SK-N-SH treated with all-trans-retinoic acid at 6 μM for 48 hours (cell line): ENCODE data around the gene AOPEP.

Experiments used
- ATAC-seq: fragments of 200-7000 bp; cut with Tn5 transposase; 3 replicates; pipeline ENCODE4 v1.9.1; 2020; ENCODE audit warnings: mild to moderate bottlenecking, moderate library complexity
- ARNTL ChIP-seq: fragments of 450-650 bp; formaldehyde crosslinking; IDR thresholded peaks from 2 replicates; pipeline ENCODE4 v1.5.0; 2020; ENCODE audit warnings: low read depth, mild to moderate bottlenecking, moderate library complexity, borderline replicate concordance
- BACH2 ChIP-seq: fragments of 250-450 bp; sonication (Bioruptor Pico); IDR thresholded peaks from 2 replicates; pipeline ENCODE4 v1.9.0; 2021; ENCODE audit warnings: mild to moderate bottlenecking, borderline replicate concordance
- CSDC2 ChIP-seq: fragments of 250-450 bp; sonication (Bioruptor Pico); IDR thresholded peaks from 2 replicates; pipeline ENCODE4 v1.5.0; 2020; ENCODE audit warnings: mild to moderate bottlenecking, moderate library complexity
- CSRNP3 ChIP-seq: fragments of 250-450 bp; sonication (Bioruptor Pico); IDR thresholded peaks from 2 replicates; pipeline ENCODE4 v1.5.1; 2021; ENCODE audit warnings: mild to moderate bottlenecking, moderate library complexity
- ESRRG ChIP-seq: fragments of 250-450 bp; sonication (Bioruptor Pico); IDR thresholded peaks from 2 replicates; pipeline ENCODE4 v1.6.1; 2021; ENCODE audit warnings: mild to moderate bottlenecking
- GLIS3 ChIP-seq: fragments of 250-450 bp; sonication (Bioruptor Pico); IDR thresholded peaks from 2 replicates; pipeline ENCODE4 v1.5.0; 2020; ENCODE audit warnings: mild to moderate bottlenecking, moderate library complexity
- ISL1 ChIP-seq: fragments of 250-450 bp; sonication (Bioruptor Pico); IDR thresholded peaks from 2 replicates; pipeline ENCODE4 v2.1.2; 2022; ENCODE audit warnings: mild to moderate bottlenecking, moderate library complexity
- OSR1 ChIP-seq: fragments of 250-450 bp; sonication (Bioruptor Pico); IDR thresholded peaks from 2 replicates; pipeline ENCODE4 v1.8.0; 2022; ENCODE audit warnings: moderate library complexity, mild to moderate bottlenecking, inconsistent platforms
- PATZ1 ChIP-seq: fragments of 250-450 bp; sonication (Bioruptor Pico); IDR thresholded peaks from 2 replicates; pipeline ENCODE4 v1.8.0; 2020; ENCODE audit warnings: mild to moderate bottlenecking, moderate library complexity, borderline replicate concordance
- RARB ChIP-seq: fragments of 250-450 bp; sonication (Bioruptor Pico); IDR thresholded peaks from 2 replicates; pipeline ENCODE4 v1.8.0; 2021; ENCODE audit warnings: mild to moderate bottlenecking, moderate library complexity
- SNAI2 ChIP-seq: fragments of 250-450 bp; sonication (Bioruptor Pico); IDR thresholded peaks from 2 replicates; pipeline ENCODE4 v1.5.0; 2020; ENCODE audit warnings: mild to moderate bottlenecking, moderate library complexity
- TCF4 ChIP-seq: fragments of 250-450 bp; sonication (Bioruptor Pico); IDR thresholded peaks from 2 replicates; pipeline ENCODE4 v1.8.0; 2021; ENCODE audit warnings: mild to moderate bottlenecking, moderate library complexity, borderline replicate concordance
- TOX ChIP-seq: fragments of 250-450 bp; sonication (Bioruptor Pico); IDR thresholded peaks from 2 replicates; pipeline ENCODE4 v1.8.0; 2021; ENCODE audit warnings: mild to moderate bottlenecking, moderate library complexity, borderline replicate concordance
- TSHZ2 ChIP-seq: fragments of 250-450 bp; sonication (Bioruptor Pico); IDR thresholded peaks from 2 replicates; pipeline ENCODE4 v1.5.0; 2020; ENCODE audit warnings: mild to moderate bottlenecking, moderate library complexity
- ZC3H10 ChIP-seq: fragments of 250-450 bp; sonication (Bioruptor Pico); IDR thresholded peaks from 2 replicates; pipeline ENCODE4 v1.5.1; 2021; ENCODE audit warnings: mild to moderate bottlenecking, moderate library complexity
- ZFP3 ChIP-seq: fragments of 250-450 bp; sonication (Bioruptor Pico); IDR thresholded peaks from 2 replicates; pipeline ENCODE4 v1.5.0; 2020; ENCODE audit warnings: mild to moderate bottlenecking, moderate library complexity
- ZFP30 ChIP-seq: fragments of 450-650 bp; formaldehyde crosslinking; IDR thresholded peaks from 2 replicates; pipeline ENCODE4 v1.5.0; 2022; ENCODE audit warnings: mild to moderate bottlenecking, moderate library complexity
- ZNF565 ChIP-seq: fragments of 450-650 bp; formaldehyde crosslinking; conservative IDR thresholded peaks from 2 replicates; pipeline ENCODE4 v1.5.0; 2020; ENCODE audit warnings: low read depth, mild to moderate bottlenecking, moderate library complexity
- ZNF70 ChIP-seq: fragments of 450-650 bp; formaldehyde crosslinking; IDR thresholded peaks from 2 replicates; pipeline ENCODE4 v1.5.0; 2020; ENCODE audit warnings: mild to moderate bottlenecking, moderate library complexity
- ZNF8 ChIP-seq: fragments of 450-650 bp; formaldehyde crosslinking; IDR thresholded peaks from 2 replicates; pipeline ENCODE4 v1.5.0; 2020; ENCODE audit warnings: mild to moderate bottlenecking, moderate library complexity
- TF ChIP-seq, protein P1 (sequence below): fragments of 250-450 bp; sonication (Bioruptor Pico); IDR thresholded peaks from 2 replicates; pipeline ENCODE4 v1.5.1; 2020; ENCODE audit warnings: low read depth, mild to moderate bottlenecking, moderate library complexity

The AOPEP gene

DNA sequence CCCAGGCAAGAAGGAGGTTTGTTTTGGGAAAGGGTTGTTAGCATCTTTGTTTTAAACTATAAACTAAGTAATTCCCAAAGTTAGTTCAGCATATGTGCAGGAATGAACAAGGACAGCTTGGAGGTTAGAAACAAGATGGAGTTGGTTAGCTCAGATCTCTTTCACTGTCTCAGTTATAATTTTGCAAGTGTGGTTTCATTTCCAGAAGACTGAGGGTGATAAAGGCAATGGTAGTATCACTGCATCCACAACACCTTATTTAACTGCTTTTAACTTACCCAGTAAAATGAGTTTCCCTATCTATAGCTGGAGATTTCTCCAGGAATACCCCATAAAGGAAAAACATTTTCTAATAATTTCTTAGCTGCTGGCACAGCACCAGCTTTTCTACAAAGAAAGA is 152.7 kb downstream of the AOPEP start (continued):
- TF ChIP-seq CSRNP3 (CRISPR knock-in tag) (no peak), RARB (CRISPR knock-in tag) (no peak)

- TF ChIP-seq TSHZ2 (CRISPR knock-in tag) (no peak), CSDC2 (CRISPR knock-in tag) (no peak), BACH2 (CRISPR knock-in tag) (no peak), OSR1 (no peak), ARNTL (CRISPR knock-in tag) (no peak), PATZ1 (CRISPR knock-in tag) (no peak), GLIS3 (CRISPR knock-in tag) (no peak), SNAI2 (no peak), ZNF565 (CRISPR knock-in tag) (no peak), RARB (CRISPR knock-in tag) (no peak), ZFP30 (CRISPR knock-in tag) (no peak), ZFP3 (CRISPR knock-in tag) (no peak), ZNF8 (CRISPR knock-in tag) (no peak), TOX (CRISPR knock-in tag) (no peak), TCF4 (CRISPR knock-in tag) (no peak), ISL1 (CRISPR knock-in tag) (no peak), ZNF70 (CRISPR knock-in tag) (no peak), ESRRG (CRISPR knock-in tag) (no peak), ZC3H10 (CRISPR knock-in tag) (no peak)
- TF ChIP-seq, protein P1, sequence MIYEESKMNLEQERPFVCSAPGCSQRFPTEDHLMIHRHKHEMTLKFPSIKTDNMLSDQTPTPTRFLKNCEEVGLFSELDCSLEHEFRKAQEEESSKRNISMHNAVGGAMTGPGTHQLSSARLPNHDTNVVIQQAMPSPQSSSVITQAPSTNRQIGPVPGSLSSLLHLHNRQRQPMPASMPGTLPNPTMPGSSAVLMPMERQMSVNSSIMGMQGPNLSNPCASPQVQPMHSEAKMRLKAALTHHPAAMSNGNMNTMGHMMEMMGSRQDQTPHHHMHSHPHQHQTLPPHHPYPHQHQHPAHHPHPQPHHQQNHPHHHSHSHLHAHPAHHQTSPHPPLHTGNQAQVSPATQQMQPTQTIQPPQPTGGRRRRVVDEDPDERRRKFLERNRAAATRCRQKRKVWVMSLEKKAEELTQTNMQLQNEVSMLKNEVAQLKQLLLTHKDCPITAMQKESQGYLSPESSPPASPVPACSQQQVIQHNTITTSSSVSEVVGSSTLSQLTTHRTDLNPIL (CRISPR knock-in tag), result no peak
- ATAC-seq, result peak; percentile 39; the same call in 2 of the 3 replicates
These were observed 154.5 kb downstream of the AOPEP start for GRCh38 chr9:94881023-94881422.

DNA sequence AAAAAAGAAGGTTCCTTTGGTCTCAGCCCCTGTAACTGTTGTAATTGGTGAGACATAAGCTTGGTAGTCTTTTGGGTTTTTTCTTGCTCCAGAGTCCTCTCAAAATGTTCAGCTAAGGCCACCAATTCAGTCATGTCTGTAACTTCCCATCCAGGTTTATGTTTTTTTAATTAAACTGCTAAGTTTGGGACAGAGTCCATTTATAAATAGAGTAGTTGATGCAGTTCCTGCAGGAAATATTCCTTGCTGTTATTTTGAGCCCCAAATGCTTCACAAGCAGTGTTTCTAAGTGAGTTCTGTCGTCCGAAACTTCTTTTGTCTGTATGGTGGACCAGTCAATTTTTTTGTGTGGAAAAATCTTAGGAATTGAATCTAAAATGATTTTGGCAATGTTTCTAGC is 155.0 kb downstream of the AOPEP start:
- TF ChIP-seq CSRNP3 (CRISPR knock-in tag) (no peak), OSR1 (no peak), CSDC2 (CRISPR knock-in tag) (no peak), ISL1 (CRISPR knock-in tag) (no peak), SNAI2 (no peak)
- no peak for ATAC-seq

DNA sequence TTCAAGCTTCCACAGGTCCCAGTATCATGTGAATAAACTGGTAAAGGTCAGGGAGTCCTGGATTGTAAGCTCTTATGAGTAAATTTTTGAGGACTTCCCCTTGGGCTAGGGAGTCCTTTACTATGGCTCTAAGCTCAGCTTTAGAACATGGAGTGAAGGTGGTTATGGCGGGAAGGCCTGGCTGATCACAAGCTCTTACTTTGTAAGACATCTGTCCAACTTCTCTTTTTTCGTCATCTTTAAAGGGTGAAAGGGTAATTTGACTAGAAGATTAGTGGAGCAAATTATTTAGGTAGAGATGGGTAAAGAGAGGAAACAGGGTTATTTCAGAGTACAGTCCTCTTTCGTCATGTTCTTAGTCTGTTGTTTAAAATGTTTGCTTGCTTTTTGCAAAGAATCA is 155.4 kb downstream of the AOPEP start:
- TF ChIP-seq ZNF8 (CRISPR knock-in tag), result no peak
- TF ChIP-seq ZFP30 (CRISPR knock-in tag), result no peak
- TF ChIP-seq OSR1, result no peak
- TF ChIP-seq ZNF70 (CRISPR knock-in tag), result no peak
- TF ChIP-seq BACH2 (CRISPR knock-in tag), result no peak
- no peak for TF ChIP-seq GLIS3 (CRISPR knock-in tag)
- no peak for TF ChIP-seq CSDC2 (CRISPR knock-in tag)
- TF ChIP-seq TOX (CRISPR knock-in tag), result no peak
- TF ChIP-seq CSRNP3 (CRISPR knock-in tag), result no peak
- TF ChIP-seq SNAI2, result no peak
- TF ChIP-seq ISL1 (CRISPR knock-in tag), result no peak
- ATAC-seq, result no peak
